Stimulated activated CD8-positive, alpha-beta memory T cell treated with anti-CD3 and anti-CD28 coated beads, Interleukin-7, amount 100 ng/mL, for 24 hours (primary cell): ENCODE measurements around the gene LZTS3.
"Not testable (repeated sequence)": the region's sequence is repeated elsewhere in the genome, so short reads cannot be mapped to it uniquely, and the experiment has no call there.

Source experiments
- DNase-seq: peaks from one replicate; pipeline ENCODE4 v3.0.0-alpha.2; 2020; ENCODE audit warnings: low read depth

Gene LZTS3

DNA sequence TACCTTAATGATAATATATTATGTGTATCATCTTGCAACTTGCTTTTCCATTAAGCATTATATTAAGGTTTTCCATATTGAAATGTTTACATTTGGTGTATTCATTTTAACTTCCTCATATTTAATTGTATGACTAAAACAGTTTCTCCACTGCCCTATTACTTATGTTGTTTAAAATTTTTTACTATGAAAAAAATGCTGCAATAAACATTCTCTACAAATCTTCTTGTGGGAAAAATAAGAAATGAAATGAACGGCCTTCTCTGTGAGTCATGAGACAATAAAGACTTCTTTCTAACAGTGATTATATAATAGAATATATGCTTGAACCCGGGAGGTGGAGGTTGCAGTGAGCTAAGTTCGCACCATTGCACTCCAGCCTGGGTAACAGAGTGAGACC is 39.2 kb downstream of the LZTS3 start:
- no peak for DNase-seq

DNA sequence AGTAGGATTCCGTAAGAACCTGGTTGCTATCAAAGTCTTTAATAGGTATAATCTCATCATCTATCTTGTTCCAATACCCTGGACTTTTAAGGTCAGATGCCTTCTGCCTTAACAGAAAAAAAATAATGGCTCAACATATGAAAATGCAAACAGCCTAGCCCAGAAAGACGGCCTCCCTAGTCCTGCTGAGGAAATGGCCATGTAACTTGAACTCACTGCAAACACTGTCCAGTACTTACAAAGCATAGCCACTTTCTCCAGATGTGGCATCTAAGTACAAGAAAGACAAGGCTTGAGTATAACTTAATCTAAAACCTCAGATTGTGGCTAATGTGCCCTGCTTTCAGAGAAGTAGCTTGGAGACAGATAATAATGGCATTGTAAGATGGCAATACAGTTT is 40.2 kb downstream of the LZTS3 start:
- DNase-seq: no peak

DNA sequence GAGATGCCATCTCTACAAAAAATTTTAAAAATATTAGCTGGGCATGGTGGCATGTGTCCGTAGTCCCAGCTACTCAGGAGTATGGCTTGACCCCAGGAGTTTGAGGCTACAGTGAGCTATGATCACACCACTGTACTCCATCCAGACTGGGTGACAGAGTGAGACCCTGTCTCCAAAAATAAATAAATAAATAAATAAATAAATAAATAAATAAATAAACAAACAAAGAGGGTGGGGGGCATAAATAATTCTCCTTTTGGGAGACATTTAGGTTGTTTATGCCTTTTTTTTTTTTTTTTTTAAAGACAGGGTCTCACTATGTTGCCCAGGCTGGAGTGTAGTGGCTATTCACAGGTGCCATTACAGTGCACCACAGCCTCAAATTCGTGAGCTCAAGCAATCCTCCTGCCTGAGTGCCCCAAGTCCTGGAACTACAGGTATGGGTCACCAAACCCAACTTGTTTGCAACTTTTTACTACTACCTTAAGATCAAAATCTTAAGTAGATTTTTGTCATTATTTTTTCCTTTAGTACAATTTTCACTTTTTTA is 43.2 kb downstream of the LZTS3 start:
- no peak for DNase-seq

DNA sequence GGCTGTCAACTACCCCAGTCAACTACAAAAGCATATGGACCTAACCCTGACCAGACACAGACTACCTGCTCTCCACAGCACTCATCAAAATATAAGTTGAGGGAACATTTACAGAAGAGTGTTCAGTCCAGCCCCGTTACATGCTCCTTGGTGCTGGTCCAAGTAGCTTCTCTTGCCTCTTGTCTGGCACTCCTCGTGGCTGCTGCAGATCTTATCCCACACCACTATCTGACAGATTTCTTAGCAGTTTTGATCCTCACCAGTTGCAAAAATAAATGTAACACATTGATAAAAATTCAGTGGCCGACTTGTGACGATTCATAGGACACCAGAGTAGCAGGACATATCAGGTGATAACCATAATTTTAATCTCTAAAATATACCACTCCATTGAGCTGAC is 44.3 kb downstream of the LZTS3 start:
- no peak for DNase-seq

DNA sequence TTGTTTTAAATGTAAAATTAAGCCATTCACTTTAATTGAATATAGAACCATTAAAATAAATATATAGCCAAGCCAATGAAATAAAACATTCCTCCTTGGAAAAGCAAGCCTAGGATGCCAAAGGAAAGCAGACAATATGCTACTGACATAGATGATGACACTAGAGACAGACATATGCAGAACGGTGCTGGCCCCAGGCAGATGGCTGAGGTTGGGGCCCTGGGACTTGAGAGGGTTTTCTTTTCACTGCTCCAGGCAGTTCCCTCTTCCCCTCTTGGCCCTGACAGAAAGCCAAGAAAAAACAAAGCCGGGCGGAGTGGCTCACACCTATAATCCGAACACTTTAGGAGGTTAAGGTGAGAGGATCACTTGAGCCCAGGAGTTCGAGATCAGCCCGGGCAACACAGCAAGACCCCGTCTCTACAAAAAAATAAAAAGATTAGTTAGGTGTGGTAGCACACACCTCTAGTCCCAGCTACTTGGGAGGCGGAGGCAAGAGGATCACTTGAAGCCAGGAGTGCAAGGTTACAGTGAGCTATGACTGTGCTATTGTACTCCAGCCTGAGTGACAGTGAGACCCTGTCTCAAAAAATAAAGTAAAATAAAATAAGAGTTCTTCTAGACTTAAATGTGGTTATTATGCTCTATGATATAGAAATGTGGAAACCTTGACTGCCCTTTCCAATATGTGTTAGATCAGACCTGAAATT is 44.9 kb downstream of the LZTS3 start:
- DNase-seq: no peak

DNA sequence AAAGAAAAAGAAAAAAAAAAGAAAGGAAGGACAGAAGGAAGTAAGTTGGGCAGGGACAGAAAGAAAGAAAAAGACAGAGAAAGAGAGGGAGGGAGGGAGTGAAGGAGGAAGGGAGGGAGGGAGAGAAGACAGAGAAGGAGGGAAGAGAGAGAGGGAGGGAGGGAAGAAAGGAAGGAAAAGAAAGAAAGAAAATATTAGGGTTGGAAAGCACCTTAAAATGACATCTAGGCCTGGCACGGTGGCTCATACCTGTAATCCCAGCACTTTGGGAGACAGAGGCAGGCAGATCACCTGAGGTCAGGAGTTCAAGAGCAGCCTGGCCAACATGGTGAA is 46.9 kb downstream of the LZTS3 start:
- no peak for DNase-seq

DNA sequence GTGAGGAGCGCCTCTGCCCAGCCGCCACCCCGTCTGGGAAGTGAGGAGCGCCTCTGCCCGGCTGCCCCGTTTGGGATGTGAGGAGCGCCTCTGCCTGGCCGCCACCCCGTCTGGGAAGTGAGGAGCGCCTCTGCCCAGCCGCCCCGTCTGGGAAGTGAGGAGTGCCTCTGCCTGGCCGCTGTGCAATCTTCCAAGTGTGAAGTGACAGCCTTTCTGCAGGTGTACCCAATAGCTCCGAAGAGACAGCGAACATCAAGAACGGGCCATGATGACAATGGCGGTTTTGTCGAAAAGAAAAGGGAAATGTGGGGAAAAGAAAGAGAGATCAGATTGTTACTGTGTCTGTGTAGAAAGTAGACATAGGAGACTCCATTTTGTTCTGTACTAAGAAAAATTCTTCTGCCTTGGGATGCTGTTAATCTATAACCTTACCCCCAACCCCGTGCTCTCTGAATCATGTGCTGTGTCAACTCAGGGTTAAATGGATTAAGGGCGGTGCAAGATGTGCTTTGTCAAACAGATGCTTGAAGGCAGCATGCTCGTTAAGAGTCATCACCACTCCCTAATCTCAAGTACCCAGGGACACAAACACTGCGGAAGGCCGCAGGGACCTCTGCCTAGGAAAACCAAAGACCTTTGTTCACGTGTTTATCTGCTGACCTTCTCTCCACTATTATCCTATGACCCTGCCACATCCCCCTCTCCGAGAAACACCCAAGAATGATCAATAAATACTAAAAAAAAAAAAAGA is 47.4 kb downstream of the LZTS3 start:
- DNase-seq: not testable (repeated sequence)

DNA sequence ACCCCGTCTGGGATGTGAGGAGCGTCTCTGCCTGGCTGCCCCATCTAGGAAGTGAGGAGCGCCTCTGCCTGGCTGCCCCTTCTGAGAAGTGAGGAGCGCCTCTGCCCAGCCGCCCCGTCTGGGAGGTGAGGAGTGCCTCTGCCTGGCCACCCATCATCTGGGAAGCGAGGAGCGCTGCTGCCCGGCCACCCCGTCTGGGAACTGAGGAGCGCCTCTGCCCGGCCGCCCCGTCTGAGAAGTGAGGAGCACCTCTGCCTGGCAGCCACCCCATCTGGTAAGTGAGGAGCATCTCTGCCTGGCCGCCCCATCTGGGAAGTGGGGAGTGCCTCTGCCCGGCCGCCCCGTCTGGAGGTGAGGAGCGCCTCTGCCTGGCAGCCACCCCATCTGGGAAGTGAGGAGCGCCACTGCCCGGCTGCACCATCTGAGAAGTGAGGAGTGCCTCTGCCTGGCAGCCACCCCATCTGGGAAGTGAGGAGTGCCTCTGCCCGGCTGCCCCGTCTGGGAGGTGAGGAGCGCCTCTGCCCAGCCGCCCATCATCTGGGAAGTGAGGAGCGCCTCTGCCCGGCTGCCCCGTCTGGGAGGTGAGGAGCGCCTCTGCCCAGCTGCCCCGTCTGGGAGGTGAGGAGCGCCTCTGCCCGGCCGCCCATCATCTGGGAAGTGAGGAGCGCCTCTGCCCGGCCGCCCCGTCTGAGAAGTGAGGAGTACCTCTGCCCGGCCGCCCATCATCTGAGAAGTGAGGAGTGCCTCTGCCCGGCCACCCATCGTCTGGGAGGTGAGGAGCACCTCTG is 48.4 kb downstream of the LZTS3 start:
- not testable (repeated sequence) for DNase-seq

DNA sequence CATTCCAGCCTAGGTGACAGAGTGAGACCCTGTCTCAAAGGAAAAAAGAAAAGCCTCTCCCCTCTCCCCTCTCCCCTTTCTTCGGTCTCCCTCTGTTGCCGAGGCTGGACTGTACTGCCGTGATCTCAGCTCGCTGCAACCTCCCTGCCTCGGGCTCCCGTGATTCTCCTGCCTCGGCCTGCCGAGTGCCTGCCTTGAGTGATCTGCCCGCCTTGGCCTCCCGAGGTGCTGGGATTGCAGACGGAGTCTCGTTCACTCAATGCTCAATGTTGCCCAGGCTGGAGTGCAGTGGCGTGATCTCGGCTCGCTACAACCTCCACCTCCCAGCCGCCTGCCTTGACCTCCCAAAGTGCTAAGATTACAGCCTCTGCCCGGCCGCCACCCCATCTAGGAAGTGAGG is 49.2 kb downstream of the LZTS3 start:
- DNase-seq: not testable (repeated sequence)

DNA sequence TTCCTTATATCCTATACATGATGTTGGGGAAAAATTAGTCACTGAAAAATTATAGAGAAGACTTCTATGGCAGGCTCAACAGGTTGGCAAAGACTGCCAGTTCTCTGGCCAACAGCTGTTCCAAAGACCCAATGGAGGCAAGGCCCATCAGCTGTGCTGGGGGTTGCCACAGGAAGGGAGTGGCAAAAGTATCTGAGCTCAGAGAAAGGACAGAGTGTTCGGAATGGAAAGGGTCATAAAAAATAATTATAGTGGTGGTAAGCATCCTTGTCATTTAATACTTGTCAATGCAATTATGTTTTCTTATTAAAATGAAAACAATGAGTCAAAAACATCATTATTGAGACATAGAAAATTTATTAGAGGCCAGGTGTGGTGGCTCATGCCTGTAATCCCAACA is 49.8 kb downstream of the LZTS3 start:
- no peak for DNase-seq

DNA sequence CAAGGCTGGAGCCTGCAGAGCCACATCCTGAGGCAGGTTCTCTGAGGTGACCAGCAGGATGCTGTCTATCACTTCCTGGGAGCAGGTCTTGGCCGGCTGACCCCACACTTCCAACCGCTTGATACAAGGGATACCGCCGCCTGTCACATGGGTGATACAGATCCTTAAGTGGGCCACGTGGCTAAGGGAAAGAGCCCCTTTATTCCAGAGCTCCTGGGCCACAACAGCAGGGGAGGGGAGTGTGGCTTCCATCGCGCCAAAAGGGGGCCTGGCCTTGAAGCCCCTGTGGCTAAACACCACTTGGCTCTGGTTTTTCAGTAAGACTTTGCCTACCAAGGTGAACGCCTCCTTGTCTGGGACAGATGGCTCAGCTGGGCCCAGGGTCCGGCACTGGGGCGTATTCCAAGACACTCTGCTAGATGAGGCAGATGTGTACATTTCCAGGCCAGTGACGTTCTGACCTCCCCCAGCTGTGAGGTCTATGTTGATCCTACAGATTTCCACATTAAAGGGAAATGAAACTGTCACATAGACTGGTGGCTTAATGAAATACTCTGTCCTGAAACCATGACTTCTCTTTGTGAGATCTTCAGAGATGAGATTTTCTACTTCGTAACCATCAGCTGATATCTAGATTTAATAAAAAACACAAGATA is 51.3 kb downstream of the LZTS3 start:
- no peak for DNase-seq

DNA sequence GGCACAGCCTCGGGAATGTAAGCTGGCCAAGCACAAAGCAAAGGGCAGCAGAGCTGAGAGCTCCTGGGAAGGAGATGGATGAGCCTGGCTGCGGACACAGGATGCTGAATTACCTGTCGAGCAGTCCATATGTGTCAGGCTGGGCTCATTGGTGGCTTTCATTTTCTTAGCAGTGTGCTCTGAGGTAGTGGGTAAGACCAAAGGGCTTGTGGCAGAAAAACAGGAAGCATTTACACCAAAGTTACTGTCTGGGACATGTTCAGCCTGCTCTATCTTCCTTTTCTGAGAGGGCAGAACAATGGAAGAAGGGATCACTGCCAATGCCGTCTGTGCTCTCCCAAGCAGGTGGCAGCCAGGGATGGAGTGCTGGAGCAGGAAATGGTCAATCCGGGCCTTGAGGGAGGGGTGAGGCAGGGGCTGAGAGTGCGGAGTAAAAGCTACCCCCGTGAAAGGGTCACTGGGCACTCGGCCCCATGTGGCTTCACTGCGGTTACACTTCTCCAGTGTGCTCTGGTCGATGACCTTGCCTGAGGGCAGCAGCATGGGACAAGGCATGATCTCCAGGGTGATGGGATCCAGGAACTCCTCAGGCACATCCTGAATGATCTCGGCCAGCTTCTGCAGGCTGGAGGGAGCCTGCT is 52.0 kb downstream of the LZTS3 start:
- no peak for DNase-seq

DNA sequence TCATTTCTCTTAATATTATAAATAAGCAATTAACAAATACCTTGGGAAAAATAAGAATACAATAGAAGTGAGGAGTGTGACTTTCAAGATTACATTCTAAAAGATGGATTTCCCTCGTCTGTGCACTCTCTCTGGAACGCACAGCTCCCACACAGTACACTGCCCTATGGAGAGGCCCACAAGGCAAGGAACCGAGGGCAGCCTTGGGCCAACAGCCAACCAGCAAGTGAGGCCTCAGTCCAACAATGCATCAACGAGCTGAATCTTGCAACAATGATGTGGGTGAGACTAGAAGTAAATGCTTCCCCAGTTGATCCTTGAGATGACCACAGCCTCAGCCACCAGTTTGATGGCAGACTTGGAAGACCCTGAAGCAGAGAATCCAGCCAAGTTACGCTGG is 54.3 kb downstream of the LZTS3 start:
- no peak for DNase-seq

DNA sequence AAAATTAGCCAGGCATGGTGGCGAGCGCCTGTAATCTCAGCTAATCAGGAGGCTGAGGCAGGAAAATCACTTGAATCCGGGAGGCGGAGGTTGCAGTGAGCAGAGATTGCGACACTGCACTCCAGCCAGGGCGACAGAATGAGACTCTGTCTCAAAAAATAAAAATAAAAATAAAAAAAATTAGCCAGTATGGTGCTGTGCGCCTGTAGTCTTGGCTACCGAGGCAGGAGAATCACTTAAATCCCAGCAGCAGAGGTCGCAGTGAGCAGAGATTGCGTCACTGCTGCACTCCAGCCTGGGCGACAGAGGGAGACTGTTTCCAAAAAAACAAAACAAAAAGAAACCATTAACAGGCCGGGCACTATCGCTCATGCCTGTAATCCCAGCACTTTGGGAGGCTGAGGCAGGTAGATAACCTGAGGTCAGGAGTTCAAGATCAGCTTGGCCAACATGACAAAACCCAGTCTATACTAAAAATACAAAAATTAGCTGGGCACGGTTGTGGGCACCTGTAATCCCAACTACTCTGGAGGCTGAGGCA is 55.4 kb downstream of the LZTS3 start:
- not testable (repeated sequence) for DNase-seq

DNA sequence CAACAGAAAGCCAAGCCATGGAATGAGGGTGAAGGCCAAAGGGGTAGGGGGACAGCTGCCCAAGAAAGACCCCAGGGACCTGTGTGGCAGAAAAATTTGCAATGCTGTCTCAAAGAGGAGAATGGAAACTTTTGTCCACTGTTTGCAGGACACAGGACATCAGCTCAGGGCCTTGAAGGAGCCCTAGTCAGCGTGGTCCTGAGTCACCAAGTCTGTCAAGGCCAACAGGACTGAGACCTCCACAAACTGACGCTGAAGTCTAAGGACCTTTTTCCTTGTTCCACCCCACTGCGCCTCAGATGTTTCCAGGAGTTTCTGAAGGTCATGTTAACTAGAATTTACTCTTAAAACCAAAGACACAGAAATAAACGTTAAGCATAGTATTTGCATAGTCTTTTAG is 57.0 kb downstream of the LZTS3 start:
- DNase-seq: no peak

DNA sequence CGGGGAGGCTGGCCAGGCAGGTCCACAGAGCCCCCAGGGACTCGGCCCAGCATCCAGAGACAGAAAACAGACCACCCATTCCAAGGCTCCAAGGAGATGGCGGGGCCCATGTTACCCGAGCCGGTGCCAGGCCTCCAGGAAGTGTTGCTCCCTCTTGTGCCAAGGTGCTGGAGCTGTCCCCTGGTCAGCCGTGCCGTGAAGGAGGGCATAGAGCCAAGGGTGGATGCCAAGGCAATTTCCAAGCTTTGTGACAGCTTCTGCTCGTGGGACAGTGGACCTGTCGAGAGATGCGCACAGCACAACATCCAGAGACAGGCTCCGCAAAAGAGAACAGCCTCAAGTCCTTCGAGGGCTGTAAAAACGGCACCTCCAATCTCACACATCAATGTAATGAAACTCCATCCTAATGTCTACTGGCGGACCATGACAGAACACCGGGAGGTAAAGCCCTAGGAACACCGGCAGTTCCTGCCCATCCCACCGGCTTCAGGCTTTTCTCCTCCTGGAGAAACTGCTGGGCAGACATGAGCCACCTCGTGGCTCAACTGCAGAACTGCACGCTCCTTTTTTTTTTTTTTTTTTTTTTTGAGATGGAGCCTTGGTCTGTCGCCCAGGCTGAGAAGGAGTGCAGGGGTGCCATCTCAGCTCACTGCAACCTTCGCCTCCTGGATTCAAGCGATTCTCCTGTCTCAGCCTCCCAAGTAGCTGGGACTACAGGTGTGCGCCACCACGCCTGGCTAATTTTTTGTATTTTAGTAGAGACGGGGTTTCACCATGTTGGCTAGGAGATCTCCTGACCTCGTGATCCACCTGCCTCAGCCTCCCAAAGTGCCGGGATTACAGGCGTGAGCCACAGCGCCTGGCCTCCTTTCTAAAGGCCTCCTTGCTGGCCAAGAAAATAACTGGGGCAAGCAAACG is 57.9 kb downstream of the LZTS3 start:
- no peak for DNase-seq
